HG03565 (cell line): ENCODE data around the gene ARHGAP42.
"Not testable (repeated sequence)": the region's sequence is repeated elsewhere in the genome, so short reads cannot be mapped to it uniquely, and the experiment has no call there.

ENCODE experiments used
- ATAC-seq: cut with Tn5 transposase; IDR thresholded peaks from one replicate; pipeline ENCODE4 v1.9.1; 2021; ENCODE audit warnings: mild to moderate bottlenecking, moderate library complexity; ENCODE audit not compliant: unreplicated experiment

Gene ARHGAP42

DNA sequence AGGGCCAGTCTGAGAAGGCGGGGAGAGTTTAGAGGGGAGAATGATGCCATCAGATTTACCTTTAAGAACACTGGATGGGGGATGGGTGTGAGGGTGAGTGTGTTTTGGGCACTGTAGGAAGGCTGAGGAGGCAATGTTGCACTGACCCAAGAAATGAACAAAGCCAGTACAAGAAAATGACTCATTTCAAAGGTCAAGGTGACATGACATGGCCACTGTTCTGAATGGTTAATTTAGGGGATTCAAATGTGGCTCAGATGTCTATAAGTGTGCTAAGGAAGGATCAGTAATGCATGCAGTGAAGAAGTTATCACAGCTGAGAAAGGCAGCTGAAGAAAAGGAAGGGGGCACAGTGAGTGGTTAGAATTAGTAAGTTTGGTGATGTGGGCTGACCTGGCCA lies 312.7 kb downstream of the ARHGAP42 start:
- ATAC-seq = no peak

DNA sequence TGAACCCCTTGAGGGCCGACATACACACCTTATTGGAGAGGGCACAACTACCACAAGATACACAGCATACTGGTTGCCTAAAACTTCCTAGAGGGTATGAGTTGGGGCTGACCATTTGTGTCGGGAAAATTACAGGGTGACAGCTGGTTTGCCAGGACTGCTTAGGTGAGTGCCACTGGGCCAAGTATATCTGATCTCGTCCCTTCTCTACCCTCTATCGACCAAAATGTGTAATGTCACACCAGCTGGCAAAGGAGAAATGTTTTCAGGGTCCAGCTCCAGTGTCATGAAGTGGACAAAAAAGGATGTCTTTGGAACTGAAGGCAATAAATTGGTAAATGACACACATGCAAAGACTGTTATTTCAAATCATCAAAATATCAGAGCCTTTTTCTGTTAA lies 316.4 kb downstream of the ARHGAP42 start:
- ATAC-seq = no peak

DNA sequence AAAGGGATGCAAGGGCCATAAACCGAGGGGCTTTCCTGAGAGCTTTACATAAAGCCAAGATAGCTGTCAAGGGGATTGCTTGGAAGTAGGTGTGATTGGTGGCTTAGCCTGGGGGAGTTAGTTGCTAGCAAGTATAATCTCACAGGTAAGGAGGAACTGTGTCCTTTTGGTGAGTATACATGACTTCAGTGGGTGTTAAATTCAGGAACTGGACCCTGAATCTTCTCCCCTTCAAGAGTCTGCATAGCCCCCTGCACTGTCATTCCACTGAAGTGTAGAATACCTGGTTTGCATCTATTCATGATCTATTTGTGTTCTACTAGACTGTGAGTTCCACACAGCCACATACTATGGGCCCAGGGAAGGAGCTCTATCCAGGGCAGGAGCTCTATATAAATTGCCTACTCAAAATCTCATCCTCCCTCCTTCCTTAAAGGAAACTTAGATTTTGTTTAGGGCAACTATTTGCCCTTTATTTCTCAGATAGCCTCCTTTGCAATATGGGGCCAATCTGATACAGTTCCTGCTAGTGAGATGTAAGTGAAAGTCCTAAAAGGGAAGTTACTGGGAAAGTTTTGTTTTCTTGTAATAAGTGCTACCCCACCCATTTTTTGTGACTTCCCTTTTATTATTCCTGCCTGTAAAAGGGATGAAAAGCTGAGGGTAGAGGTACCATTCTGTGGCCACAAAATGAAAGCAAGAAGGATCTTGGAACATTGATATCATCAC lies 322.0 kb downstream of the ARHGAP42 start:
- ATAC-seq = no peak

DNA sequence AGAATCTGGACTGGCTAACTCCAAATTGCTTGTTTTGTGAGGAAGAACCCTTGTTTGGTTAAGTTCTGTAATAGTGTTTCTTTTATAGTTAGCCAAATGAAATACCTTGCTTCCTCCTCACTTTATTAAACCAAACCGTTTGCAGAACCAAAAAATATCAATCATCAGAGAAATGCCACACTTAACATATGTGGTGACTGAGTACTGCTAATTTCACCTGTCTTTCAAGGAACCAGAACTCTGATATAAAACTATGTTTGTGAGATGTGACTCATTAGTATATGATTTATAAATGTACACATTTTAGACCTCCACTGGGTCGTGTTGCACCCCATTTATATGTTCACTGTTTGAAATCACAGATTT lies 322.6 kb downstream of the ARHGAP42 start:
- ATAC-seq = no peak

DNA sequence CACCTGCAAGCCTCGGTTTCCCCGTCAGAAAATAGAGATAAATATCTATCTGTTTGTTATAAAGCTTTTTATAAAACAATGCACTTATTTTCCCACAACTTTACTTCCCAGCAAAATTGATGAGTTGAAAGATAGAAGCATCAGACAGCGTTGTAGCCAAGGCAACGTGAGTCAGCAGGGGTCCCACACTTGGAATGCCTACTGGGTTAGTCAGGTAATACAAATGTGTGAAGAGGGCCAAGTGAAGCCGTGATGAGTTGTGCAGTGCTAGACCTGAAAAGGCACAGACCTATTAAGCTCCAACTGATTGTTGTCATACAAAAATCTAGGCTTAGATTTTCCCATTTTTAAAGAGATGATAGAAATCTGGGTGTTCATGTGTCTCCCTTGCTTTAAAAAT lies 323.8 kb downstream of the ARHGAP42 start:
- ATAC-seq = no peak

DNA sequence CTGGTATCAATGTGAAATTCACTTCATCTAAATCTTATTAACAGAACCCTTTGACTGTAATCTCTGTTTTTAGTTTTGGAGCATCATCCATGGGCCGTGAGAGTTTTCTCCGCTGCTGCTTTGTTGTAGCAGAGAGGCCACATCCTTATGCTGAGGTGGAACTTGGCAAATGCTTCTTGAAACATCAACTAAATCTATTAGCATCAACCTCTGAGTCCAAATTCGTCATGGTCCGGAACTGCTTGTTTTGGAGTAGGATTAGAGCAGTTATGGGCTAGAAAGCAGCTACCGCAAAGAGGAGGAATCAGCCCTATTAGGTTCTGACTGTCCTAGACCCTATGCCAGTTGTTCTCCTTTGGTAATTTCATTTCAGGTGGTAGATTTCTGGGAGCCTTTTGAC lies 324.8 kb downstream of the ARHGAP42 start:
- ATAC-seq = no peak

DNA sequence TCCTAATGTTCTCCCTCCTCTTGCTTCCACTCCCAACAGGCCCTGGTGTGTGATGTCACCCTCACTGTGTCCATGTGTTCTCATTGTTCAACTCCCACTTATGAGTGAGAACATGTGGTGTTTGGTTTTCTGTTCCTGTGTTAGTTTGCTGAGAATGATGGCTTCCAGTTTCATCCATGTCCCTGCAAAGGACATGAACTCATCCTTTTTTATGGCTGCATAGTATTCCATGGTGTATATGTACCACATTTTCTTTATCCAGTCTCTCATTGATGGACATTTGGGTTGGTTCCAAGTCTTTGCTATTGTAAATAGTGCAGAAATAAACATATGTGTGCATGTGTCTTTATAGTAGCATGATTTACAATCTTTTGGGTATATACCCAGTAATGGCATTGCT lies 326.6 kb downstream of the ARHGAP42 start:
- ATAC-seq = not testable (repeated sequence)

DNA sequence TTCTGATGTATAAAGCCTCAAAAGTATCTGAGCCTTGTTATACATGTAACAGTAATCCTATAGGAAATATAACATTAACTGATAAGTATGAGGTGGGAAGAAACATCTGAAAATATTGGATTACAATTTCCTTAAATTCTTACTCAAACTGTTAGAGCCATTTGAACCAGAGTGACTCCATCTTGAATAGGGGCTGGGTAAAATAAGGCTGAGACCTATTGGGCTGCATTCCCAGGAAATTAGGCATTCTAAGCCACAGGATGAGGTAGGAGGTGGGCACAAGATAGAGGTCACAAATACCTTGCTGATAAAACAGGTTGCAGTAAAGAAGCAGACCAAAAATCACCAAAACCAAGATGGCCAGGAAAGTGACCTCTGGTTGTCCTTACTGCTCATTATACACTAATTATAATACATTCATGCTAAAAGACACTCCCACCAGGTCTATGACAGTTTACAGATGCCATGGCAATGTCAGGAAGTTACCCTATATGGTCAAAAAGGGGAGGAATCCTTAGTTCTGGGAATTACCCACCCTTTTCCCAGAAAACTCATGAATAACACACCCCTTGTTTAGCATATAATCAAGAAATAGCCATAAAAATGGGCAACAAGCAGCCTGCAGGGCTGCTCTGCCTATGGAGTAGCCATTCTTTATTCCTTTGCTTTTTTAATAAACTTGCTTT lies 327.7 kb downstream of the ARHGAP42 start:
- no peak for ATAC-seq

DNA sequence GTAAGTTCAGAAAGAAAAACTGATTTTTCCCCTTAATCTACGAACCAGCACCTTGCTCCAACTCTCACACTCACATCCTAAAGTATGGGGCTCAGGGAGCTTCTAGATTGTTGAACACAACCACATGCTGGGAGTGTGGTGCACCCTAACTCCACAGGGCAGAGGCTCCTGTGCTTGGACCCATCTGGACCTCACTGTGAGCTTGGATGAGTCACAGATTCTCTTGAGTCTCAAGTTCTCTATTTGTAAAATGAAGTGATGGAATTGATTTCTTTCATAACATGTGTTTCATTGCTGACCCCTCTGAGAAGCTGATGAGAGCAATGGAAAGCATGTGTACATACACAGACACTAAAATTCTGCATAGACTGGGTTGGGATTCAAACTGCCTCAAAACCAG lies 332.8 kb downstream of the ARHGAP42 start:
- ATAC-seq = no peak

DNA sequence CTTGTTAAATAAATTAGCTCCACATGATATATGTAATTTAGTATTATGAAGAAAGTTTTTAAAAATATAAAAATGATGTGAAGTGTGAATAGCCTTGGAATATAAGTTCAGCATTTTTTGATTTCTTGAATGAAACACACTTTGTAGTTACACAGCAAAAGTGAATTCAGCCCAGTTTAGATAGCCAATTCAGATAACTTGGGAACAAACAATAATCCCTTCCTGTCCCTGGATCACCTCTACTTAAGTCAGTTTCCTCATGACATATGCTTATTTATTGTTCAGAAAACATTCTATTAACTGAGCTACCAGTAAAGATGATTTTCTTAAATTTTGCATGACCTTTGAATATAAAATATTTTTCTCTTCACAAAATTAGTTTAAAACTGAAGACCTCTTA lies 335.2 kb downstream of the ARHGAP42 start:
- no peak for ATAC-seq

DNA sequence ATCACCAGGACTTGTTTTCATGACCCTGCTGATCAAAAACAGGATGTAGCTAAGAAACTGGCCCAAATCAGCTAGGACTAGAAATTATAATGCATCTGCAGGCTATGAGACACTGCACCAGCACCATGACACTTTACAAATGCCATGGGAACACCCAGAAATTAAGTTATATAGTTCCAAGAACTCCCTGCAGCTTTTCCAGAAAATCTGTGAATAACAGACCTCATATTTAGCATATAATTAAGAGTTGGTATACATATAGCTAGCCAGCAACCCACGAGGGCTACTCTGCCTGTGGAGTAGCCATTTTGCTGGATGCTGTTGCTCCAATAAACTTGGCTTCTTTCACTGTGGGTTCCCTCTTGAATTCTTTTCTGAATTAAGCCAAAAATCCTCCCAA lies 341.6 kb downstream of the ARHGAP42 start:
- no peak for ATAC-seq

DNA sequence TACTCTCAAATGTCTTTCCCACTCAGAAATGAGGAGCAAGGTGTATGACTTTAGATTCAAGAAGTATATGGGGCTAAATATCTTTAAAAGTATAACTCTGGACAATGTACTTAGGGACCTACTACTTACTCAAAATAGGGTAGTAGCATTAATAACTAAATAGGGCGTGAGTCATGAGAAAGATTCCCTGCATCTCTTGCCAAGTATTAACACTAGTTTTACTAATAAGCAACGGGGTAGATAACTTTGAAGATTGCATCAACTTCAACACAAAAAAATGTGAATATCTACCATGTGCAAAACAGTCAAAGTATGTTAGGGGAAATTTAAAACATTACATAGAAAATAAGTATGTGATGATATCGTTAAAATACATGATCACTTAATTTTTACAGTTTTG lies 342.9 kb downstream of the ARHGAP42 start:
- ATAC-seq = no peak

DNA sequence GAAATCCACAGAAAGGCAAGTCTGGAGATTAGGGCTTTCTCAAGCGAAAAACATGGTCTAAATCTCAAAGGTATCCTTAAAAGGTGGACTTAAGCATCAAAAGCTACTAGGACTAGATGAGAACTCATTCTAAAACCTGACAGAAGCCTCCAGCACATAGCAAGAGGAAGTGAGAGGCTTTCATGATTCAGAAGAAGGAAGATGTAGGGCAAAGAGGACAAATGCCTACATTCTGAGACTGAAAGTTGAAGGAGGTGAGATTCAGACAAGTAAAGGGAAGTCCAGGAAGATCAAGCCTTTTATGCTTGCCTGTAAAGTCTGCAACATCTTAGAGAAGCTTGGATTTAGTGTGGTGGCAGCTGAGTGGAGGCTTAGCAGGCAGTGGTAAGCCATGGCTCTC lies 343.6 kb downstream of the ARHGAP42 start:
- ATAC-seq = peak; percentile 49

DNA sequence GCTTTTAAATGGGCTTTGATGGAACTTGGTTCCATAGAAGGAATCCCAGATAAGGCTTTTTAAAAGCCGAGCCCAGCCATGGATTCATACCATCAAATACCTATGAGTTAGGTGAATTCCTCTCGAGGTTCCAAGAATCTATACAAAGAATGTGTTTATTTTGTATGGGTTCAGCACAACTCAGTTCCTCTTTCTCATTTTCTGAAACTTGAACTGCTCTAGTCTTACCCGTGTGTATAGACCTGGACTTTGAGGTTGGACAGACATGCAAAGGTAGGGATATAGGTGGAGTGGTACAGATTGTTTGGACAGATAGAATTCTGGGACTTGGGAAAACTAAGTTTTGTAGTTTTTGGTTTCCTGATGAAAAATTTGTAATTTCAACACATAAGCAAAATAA lies 344.6 kb downstream of the ARHGAP42 start:
- no peak for ATAC-seq

DNA sequence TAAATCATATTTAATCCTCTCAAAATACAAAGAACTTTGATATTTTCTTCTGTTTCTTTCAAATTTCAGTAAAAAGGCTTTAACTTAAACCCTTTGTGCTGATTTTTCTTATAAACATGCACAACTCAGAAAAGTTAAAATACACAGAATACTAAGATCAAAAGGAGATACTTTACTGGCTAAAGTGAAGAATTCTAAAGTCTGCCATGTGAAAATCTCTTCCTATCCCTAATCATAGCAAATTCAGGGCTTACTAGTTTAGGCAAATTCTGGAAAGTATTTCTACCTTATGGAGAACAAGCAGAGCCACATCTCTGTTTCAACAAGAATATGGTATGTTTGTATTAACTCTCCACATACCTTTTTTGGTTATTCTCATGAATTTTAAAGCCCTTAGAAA lies 345.9 kb downstream of the ARHGAP42 start:
- no peak for ATAC-seq

DNA sequence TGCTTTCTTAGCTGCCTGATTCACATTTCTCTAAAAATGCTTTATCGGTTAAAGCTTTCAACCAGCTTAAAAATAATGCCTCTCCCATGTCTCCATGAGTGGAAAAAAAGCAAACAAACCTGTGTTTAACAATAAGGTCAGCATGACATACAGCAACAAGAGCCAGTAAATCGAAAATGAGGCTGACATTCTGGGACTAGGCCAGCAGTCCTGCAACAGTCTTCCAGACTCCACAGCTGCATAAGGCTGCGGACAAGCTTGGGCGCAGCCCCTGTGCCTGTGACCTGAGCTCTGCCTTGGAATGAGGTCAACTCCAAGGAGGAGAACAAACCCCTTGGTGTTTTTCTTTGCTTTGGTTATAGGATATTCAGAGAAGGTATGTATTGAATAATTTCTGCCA lies 347.0 kb downstream of the ARHGAP42 start:
- no peak for ATAC-seq

DNA sequence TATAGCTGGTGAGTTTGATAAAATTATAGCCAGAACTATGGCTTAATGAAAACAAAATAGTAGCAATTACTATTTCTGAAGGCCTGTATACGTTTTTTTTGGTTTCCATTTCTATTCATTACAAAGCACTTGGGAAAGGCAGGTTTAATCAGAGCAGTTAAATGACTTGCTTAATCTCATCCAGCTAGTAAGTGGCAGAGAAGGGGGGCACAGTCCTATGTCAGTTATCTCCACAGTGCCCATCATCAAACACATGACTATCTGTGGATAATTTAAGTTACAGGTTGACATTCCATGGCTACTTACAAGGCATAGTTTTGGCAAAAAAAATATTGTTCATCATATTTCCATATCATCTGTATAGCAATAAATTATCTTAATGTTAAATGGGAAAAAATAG lies 348.8 kb downstream of the ARHGAP42 start:
- ATAC-seq = no peak
